Hepatocyte (in vitro differentiated cells): ENCODE measurements around the gene SLC10A1. TPM values are rescaled to one million over a fixed set of nuclear protein-coding genes. Genes with fewer than 3 reads are reported as not detected.

Source experiments
- polyA plus RNA-seq: library from polyadenylated mRNA; unstranded; fragments of >200 nt; fragmentation: Nextera tagmentation; extraction: Ambion mirVana; gene quantifications from 2 replicates; pipeline ENCODE4 v1.2.1, GENCODE V29; 2016
- small RNA-seq: library from RNA; depleted of rRNA; stranded (forward); fragments of <200 nt; gene quantifications from one replicate; pipeline ENCODE3, GENCODE V24; 2014
- total RNA-seq: library from RNA; depleted of rRNA; stranded (reverse); fragments of >200 nt; gene quantifications from 2 replicates; pipeline ENCODE4 v1.2.3, GENCODE V29; 2014

SLC10A1 gene
- total and polyA plus RNA-seq, 2 experiments from 2014 or later: 2.9 to 3.0 TPM

Small RNA genes lying within 50 kb of the gene (small RNA-seq; reads per million reads assigned to genes)
- not detected for gene RF00614

Other genes starting within 250 kb of the SLC10A1 start
- gene CCDC177, start 222.4 kb downstream of the SLC10A1 start, total RNA-seq: 0.23 TPM in 1 of 2 replicates, not detected in the other
- gene CCDC177, start 222.4 kb downstream of the SLC10A1 start, polyA plus RNA-seq: not detected in 2 replicates
- 16.2 and 28.4 TPM in 2 replicates for gene SUSD6, start 185.6 kb downstream of the SLC10A1 start, total RNA-seq
- gene SUSD6, start 185.6 kb downstream of the SLC10A1 start, polyA plus RNA-seq: 15.7 and 16.3 TPM in 2 replicates
- gene SRSF5, start 30.1 kb downstream of the SLC10A1 start, total RNA-seq: 262 and 263 TPM in 2 replicates
- gene SRSF5, start 30.1 kb downstream of the SLC10A1 start, polyA plus RNA-seq: 386 and 447 TPM in 2 replicates
- gene SMOC1, start 82.2 kb upstream of the SLC10A1 start, total RNA-seq: 6.2 and 6.3 TPM in 2 replicates
- gene SMOC1, start 82.2 kb upstream of the SLC10A1 start, polyA plus RNA-seq: 2.1 and 3.4 TPM in 2 replicates